ENCODE data around the gene MS4A7.

- TF ChIP-seq CTCF (IDR thresholded peaks at IDR 0.05) = no peak
- TF ChIP-seq POLR2AphosphoS5 (IDR thresholded peaks at IDR 0.05) = no peak
- no peak for TF ChIP-seq POLR2A (IDR thresholded peaks at IDR 0.05)
Measured at GRCh38 chr11:60394666-60395380, 16.5 kb downstream of the MS4A7 start.

Measured in breast epithelium (tissue), 3 donors.